H1 (cell line): ENCODE data around the gene HOXB4. TPM values are rescaled to one million over a fixed set of nuclear protein-coding genes. Genes with fewer than 3 reads are reported as not detected.

ENCODE experiments used
- CTCF ChIA-PET: fragments of 300-600 bp; sonication (Branson Sonifier 250); formaldehyde crosslinking; loops from one replicate; lab custom pipeline; 2021; ENCODE audit not compliant: partially characterized antibody; lab: Charles Lee
- POLR2A ChIA-PET: fragments of 300-600 bp; sonication (Branson Sonifier 250); formaldehyde crosslinking; loops from one replicate; lab custom pipeline; 2021; ENCODE audit warnings: inconsistent platforms; ENCODE audit not compliant: partially characterized antibody; lab: Charles Lee
- DNase-seq, 2 experiments: peaks; one replicate each; pipeline versions ENCODE4 v3.0.0 to v3.0.0-alpha.2; 2010 to 2022; ENCODE audit warnings: low spot score in 2 of 2, low read depth in 1 of 2, mixed read lengths in 1 of 2
- FAIRE-seq: peaks from 2 replicates; lab custom pipeline; 2011; peaks lifted over from hg19 to GRCh38; lab: Jason Lieb, UNC
- H2AFZ ChIP-seq: 2 replicates; pipeline ENCODE4 v1.8.1; 2012; ENCODE audit warnings: low read length, inconsistent platforms
- H2AK5ac ChIP-seq: 2 replicates; pipeline ENCODE4 v1.6.1; 2013; ENCODE audit warnings: low read depth, low read length
- H2BK120ac ChIP-seq: replicated peaks from 2 replicates; pipeline ENCODE3; 2013; ENCODE audit warnings: low read depth, low read length, inconsistent platforms
- H2BK12ac ChIP-seq: 2 replicates; pipeline ENCODE4 v1.6.1; 2013; ENCODE audit warnings: low read depth, low read length
- H2BK15ac ChIP-seq: 2 replicates; pipeline ENCODE4 v1.6.1; 2013; ENCODE audit warnings: low read length
- H2BK20ac ChIP-seq: 2 replicates; pipeline ENCODE4 v1.6.1; 2013; ENCODE audit warnings: low read length
- H2BK5ac ChIP-seq: 2 replicates; pipeline ENCODE4 v1.6.1; 2013; ENCODE audit warnings: low read depth, low read length
- H3K14ac ChIP-seq: 2 replicates; pipeline ENCODE4 v1.6.1; 2013; ENCODE audit warnings: inconsistent platforms; ENCODE audit not compliant: insufficient read length
- H3K18ac ChIP-seq: 2 replicates; pipeline ENCODE4 v1.6.1; 2013; ENCODE audit warnings: low read length; ENCODE audit errors: extremely low read depth
- H3K23ac ChIP-seq: 2 replicates; pipeline ENCODE4 v1.6.1; 2013; ENCODE audit warnings: inconsistent platforms; ENCODE audit not compliant: insufficient read length
- H3K23me2 ChIP-seq: 2 replicates; pipeline ENCODE4 v1.6.1; 2013; ENCODE audit warnings: low read depth, low read length
- H3K27ac ChIP-seq: 2 replicates; pipeline ENCODE4 v1.6.1; 2011; ENCODE audit warnings: low read depth, low read length, inconsistent platforms
- H3K27me3 ChIP-seq, 4 experiments: replicated peaks in 1 of 4; 1 replicate in 1 of 4; 2 replicates in 3 of 4; pipeline versions ENCODE4 v1.6.1 to v1.8.1; 2011 to 2013; ENCODE audit warnings: low read length in 3 of 4, mild to moderate bottlenecking in 3 of 4, inconsistent platforms in 2 of 4, mixed read lengths in 2 of 4, moderate library complexity in 1 of 4; ENCODE audit not compliant: control insufficient read depth in 3 of 4, insufficient read depth in 3 of 4; ENCODE audit errors: extremely low read depth in 1 of 4
- H3K36me3 ChIP-seq, 4 experiments: 2 replicates each; pipeline versions ENCODE4 v1.6.1 to v1.8.1; 2011 to 2013; ENCODE audit warnings: mild to moderate bottlenecking in 4 of 4, low read length in 3 of 4, moderate library complexity in 2 of 4, control low read depth in 1 of 4, inconsistent platforms in 1 of 4; ENCODE audit not compliant: insufficient read depth in 4 of 4, control insufficient read depth in 2 of 4
- H3K4ac ChIP-seq: replicated peaks from 2 replicates; pipeline ENCODE3; 2013; ENCODE audit warnings: low read length, low read depth, mixed read lengths, inconsistent platforms; ENCODE audit not compliant: insufficient read length
- H3K4me1 ChIP-seq, 4 experiments: replicated peaks in 1 of 4; 1 replicate in 1 of 4; 2 replicates in 3 of 4; pipeline versions ENCODE4 v1.6.1 to v1.8.1; 2011 to 2013; ENCODE audit warnings: low read length in 3 of 4, inconsistent platforms in 2 of 4, mixed read lengths in 1 of 4; ENCODE audit not compliant: insufficient read depth in 4 of 4, control insufficient read depth in 3 of 4
- H3K4me2 ChIP-seq, 2 experiments: 2 replicates each; pipeline versions ENCODE4 v1.6.1 to v1.8.1; 2011 to 2013; ENCODE audit warnings: low read depth in 2 of 2, low read length in 2 of 2, control low read depth in 1 of 2, inconsistent platforms in 1 of 2, mild to moderate bottlenecking in 1 of 2; ENCODE audit not compliant: insufficient read depth in 1 of 2
- H3K4me3 ChIP-seq, 4 experiments: fragments of 200-600, 300-600 bp in 1 of 4; sonication (generic), shearing (Covaris generic), sonication (Bioruptor Twin) in 1 of 4; 2 replicates each; pipeline versions ENCODE4 v1.5.1 to v1.8.1; 2011 to 2016; ENCODE audit warnings: low read length in 4 of 4, low read depth in 3 of 4, control low read depth in 2 of 4, inconsistent platforms in 2 of 4, mild to moderate bottlenecking in 2 of 4, mixed read lengths in 1 of 4, moderate library complexity in 1 of 4; ENCODE audit not compliant: insufficient read depth in 2 of 4; ENCODE audit errors: extremely low read depth in 1 of 4
- H3K56ac ChIP-seq: replicated peaks from 2 replicates; pipeline ENCODE3; 2013; ENCODE audit warnings: low read depth, mild to moderate bottlenecking, mixed read lengths, low read length, inconsistent platforms; ENCODE audit not compliant: insufficient read length
- H3K79me1 ChIP-seq: 2 replicates; pipeline ENCODE4 v1.6.1; 2013; ENCODE audit warnings: low read depth, low read length, control low read depth
- H3K79me2 ChIP-seq, 2 experiments: 2 replicates each; pipeline versions ENCODE4 v1.6.1 to v1.8.1; 2012 to 2013; ENCODE audit warnings: low read length in 2 of 2, mild to moderate bottlenecking in 2 of 2, inconsistent platforms in 1 of 2; ENCODE audit not compliant: insufficient read depth in 2 of 2, control insufficient read depth in 1 of 2
- H3K9ac ChIP-seq, 4 experiments: replicated peaks in 1 of 4; 1 replicate in 1 of 4; 2 replicates in 3 of 4; pipeline versions ENCODE4 v1.6.1 to v1.8.1; 2011 to 2013; ENCODE audit warnings: low read depth in 3 of 4, low read length in 3 of 4, control low read depth in 2 of 4, mild to moderate bottlenecking in 2 of 4, moderate library complexity in 2 of 4, inconsistent platforms in 1 of 4; ENCODE audit errors: extremely low read depth in 1 of 4
- H3K9me3 ChIP-seq, 2 experiments: 2 replicates each; pipeline versions ENCODE4 v1.6.1 to v1.8.1; 2012 to 2013; ENCODE audit warnings: mild to moderate bottlenecking in 2 of 2, moderate library complexity in 2 of 2, control low read depth in 1 of 2, inconsistent platforms in 1 of 2, low read depth in 1 of 2, low read length in 1 of 2, mixed read lengths in 1 of 2; ENCODE audit not compliant: insufficient read depth in 2 of 2
- H4K20me1 ChIP-seq, 2 experiments: replicated peaks in 1 of 2; 2 replicates each; pipeline versions ENCODE3 to v1.8.1; 2011 to 2013; ENCODE audit warnings: inconsistent platforms in 2 of 2, low read length in 2 of 2, mild to moderate bottlenecking in 1 of 2; ENCODE audit not compliant: insufficient read depth in 2 of 2, control insufficient read depth in 1 of 2
- H4K5ac ChIP-seq: 2 replicates; pipeline ENCODE4 v1.6.1; 2013; ENCODE audit warnings: low read length, low read depth, mixed read lengths, inconsistent platforms; ENCODE audit not compliant: insufficient read length
- H4K8ac ChIP-seq: 2 replicates; pipeline ENCODE4 v1.8.0; 2013; ENCODE audit warnings: mild to moderate bottlenecking, moderate library complexity, low read length, inconsistent platforms; ENCODE audit not compliant: insufficient read depth; ENCODE audit errors: extremely low read depth
- H4K91ac ChIP-seq: replicated peaks from 2 replicates; pipeline ENCODE3; 2013; ENCODE audit warnings: low read length, mixed read lengths, inconsistent platforms; ENCODE audit not compliant: insufficient read length
- BACH1 ChIP-seq: IDR thresholded peaks from 2 replicates; pipeline ENCODE4 v1.6.1; 2012; ENCODE audit warnings: low read length, improper control_type of control experiment
- CTBP2 ChIP-seq: IDR thresholded peaks from 2 replicates; pipeline ENCODE4 v1.7.0; 2011; ENCODE audit warnings: borderline replicate concordance, mild to moderate bottlenecking, moderate library complexity, mixed read lengths, low read length; ENCODE audit not compliant: insufficient read depth, insufficient read length
- RFX5 ChIP-seq: IDR thresholded peaks from 2 replicates; pipeline ENCODE4 v1.6.1; 2011; ENCODE audit warnings: low read depth, low read length, improper control_type of control experiment, borderline replicate concordance
- RNF2 ChIP-seq: fragments of 200-900, 300-1000 bp; sonication (generic); IDR thresholded peaks from 2 replicates; pipeline ENCODE4 v1.7.1; 2016; ENCODE audit warnings: borderline replicate concordance, low read depth, mild to moderate bottlenecking, antibody characterized with exemption, low read length; ENCODE audit not compliant: poor library complexity, severe bottlenecking; ENCODE audit errors: missing control alignments
- USF2 ChIP-seq: IDR thresholded peaks from 2 replicates; pipeline ENCODE4 v1.6.1; 2011; ENCODE audit warnings: low read length, improper control_type of control experiment
- WGBS, 2 experiments: shearing (Covaris generic) in 1 of 2; methylation state at CpG; one replicate each; pipeline versions ENCODE4 v1.1.6 to v1.1.7; 2013 to 2015; ENCODE audit warnings: low lambda C conversion rate in 2 of 2, mixed read lengths in 2 of 2, inconsistent platforms in 1 of 2, low coverage in 1 of 2, missing lambda C conversion rate in 1 of 2; ENCODE audit not compliant: insufficient replicate concordance in 2 of 2, insufficient coverage in 1 of 2, insufficient read length in 1 of 2; ENCODE audit errors: extremely low coverage in 1 of 2, missing lambda C conversion rate in 1 of 2; 5-methylcytosine and 5-hydroxymethylcytosine counted together
- polyA plus RNA-seq, 7 experiments: library from polyadenylated mRNA; depleted of rRNA in 3 of 7; stranded (reverse) in 5 of 7; unstranded in 2 of 7; fragments of >200 nt in 5 of 7; fragments of 200-250 nt in 2 of 7; gene quantifications; 1 replicate in 5 of 7; 2 replicates in 1 of 7; 4 replicates in 1 of 7; pipeline versions ENCODE4 v1.2.1 to v1.2.3, GENCODE V29; 2011 to 2013; ENCODE audit warnings: missing spikeins in 2 of 7, mixed read lengths in 2 of 7
- total RNA-seq: library from RNA; stranded (reverse); fragmentation: NEBNext Ultra II Directional; extraction: Animal tissue kit (Norgen Biotek cat#: 25700); gene quantifications from 2 replicates; pipeline ENCODE4 v1.2.1, GENCODE V29; 2021

Gene HOXB4
- total and polyA plus RNA-seq, 2 of the 8 experiments (the other 6 are each of a cell fraction or from before 2014, with no cell fraction given): not detected

GRCh38 chr17:48562934-48563333 lies 15.2 kb downstream of the HOXB4 start:
- H4K8ac ChIP-seq: no peak overlapping the region
- H3K79me2 ChIP-seq: no peaks in the 10 kb centered on the region
- H3K4me1 ChIP-seq: peaks cover 0 to 8% (median 4%) of the 10 kb centered on the region in 4 experiments; a peak in 5 of 7 replicates
- no peak overlapping the region for H3K4ac ChIP-seq
- DNase-seq: no peak
- 34% methylated on average over 5 of the region's 5 CpGs; no CpG with 5 or more reads in 1 of the 2 experiments for WGBS, 2 experiments
- no peak overlapping the region for H3K4me3 ChIP-seq
- no peak overlapping the region for H3K9ac ChIP-seq
- H3K23me2 ChIP-seq: peaks cover 4% of the 10 kb centered on the region; the same call in 1 of the 2 replicates
- no peak overlapping the region for H2BK20ac ChIP-seq
- 0 out of 2 replicates have a peak overlapping the region, but pooled peaks have one; percentile 68 for H2BK12ac ChIP-seq
- no peak overlapping the region for H3K27ac ChIP-seq
- ChIA-PET CTCF (interaction anchor here (0.6 to 3.4 kb wide), 16 partner anchors 9 to 395 kb away, joined by 3 to 14 read pairs (median 3); partner anchors contain the start of genes HOXB5 and HOXB8), POLR2A (interaction anchor here (1.8 kb wide), 1 partner anchor 51 kb away, joined by 4 read pairs; no protein-coding TSS in a partner anchor)
- H3K18ac ChIP-seq: no peak overlapping the region
- no peak for TF ChIP-seq USF2
- no peak for TF ChIP-seq BACH1
- no peak for TF ChIP-seq RFX5
- TF ChIP-seq CTBP2: no peak
- TF ChIP-seq RNF2: peak; percentile 46
- H3K27me3 ChIP-seq: peaks cover 99 to 100% (median 100%) of the 10 kb centered on the region in 4 experiments
- no peak overlapping the region for H3K23ac ChIP-seq
- H3K9me3 ChIP-seq: no peaks in the 10 kb centered on the region
- no peaks in the 10 kb centered on the region for H3K79me1 ChIP-seq
- no peak overlapping the region for H3K4me2 ChIP-seq
- peaks cover 2 to 38% of the 10 kb centered on the region in 2 experiments for H4K20me1 ChIP-seq
- H3K14ac ChIP-seq: no peak overlapping the region
- no peak overlapping the region for H2AFZ ChIP-seq
- H2AK5ac ChIP-seq: 0 out of 2 replicates have a peak overlapping the region, but pooled peaks have one; percentile 2
- 0 out of 2 replicates have a peak overlapping the region, but pooled peaks have one; percentile 63 for H2BK15ac ChIP-seq
- H4K91ac ChIP-seq: peak overlapping the region; percentile 16
- no peak overlapping the region for H3K56ac ChIP-seq
- no peak for FAIRE-seq
- H4K5ac ChIP-seq: no peak overlapping the region
- H3K36me3 ChIP-seq: peaks cover 0 to 5% (median 0%) of the 10 kb centered on the region in 4 experiments; a peak in 1 of 8 replicates
- H2BK5ac ChIP-seq: no peak overlapping the region
- H2BK120ac ChIP-seq: no peak overlapping the region
